Skeletal muscle tissue (tissue), 4 donors: ENCODE measurements around the gene SMIM21. TPM values are rescaled to one million over a fixed set of nuclear protein-coding genes. Genes with fewer than 3 reads are reported as not detected.

ENCODE experiments used
- H3K27ac ChIP-seq: one replicate; pipeline ENCODE4 v1.7.0; 2013; ENCODE audit warnings: mild to moderate bottlenecking, low read depth, low read length, inconsistent platforms
- H3K27me3 ChIP-seq, 3 donors: one replicate each; pipeline ENCODE4 v1.7.0; 2013; ENCODE audit warnings: low read length in 3 of 3; ENCODE audit not compliant: control insufficient read depth in 3 of 3, insufficient read depth in 3 of 3
- H3K36me3 ChIP-seq, 3 donors: one replicate each; pipeline ENCODE4 v1.7.0; 2013; ENCODE audit warnings: low read length in 3 of 3; ENCODE audit not compliant: control insufficient read depth in 3 of 3, insufficient read depth in 3 of 3
- H3K4me1 ChIP-seq, 3 donors: one replicate each; pipeline ENCODE4 v1.7.0; 2013; ENCODE audit warnings: low read length in 3 of 3, mild to moderate bottlenecking in 3 of 3; ENCODE audit not compliant: control insufficient read depth in 3 of 3, insufficient read depth in 3 of 3
- H3K4me3 ChIP-seq, 3 donors: one replicate each; pipeline ENCODE4 v1.7.0; 2013; ENCODE audit warnings: low read length in 3 of 3
- H3K9ac ChIP-seq, 3 donors: one replicate each; pipeline ENCODE4 v1.7.0; 2013; ENCODE audit warnings: low read length in 3 of 3, mild to moderate bottlenecking in 3 of 3, moderate library complexity in 2 of 3, low read depth in 1 of 3
- H3K9me3 ChIP-seq, 3 donors: one replicate each; pipeline ENCODE4 v1.7.0; 2013; ENCODE audit warnings: low read length in 3 of 3; ENCODE audit not compliant: control insufficient read depth in 3 of 3
- total RNA-seq: library from RNA; depleted of rRNA; stranded (reverse); fragments of >200 nt; gene quantifications from one replicate; pipeline ENCODE4 v1.2.3, GENCODE V29; 2014
- donor health status: Osteomylitis.

Gene SMIM21
- total RNA-seq, 1 donor from 2014 or later, result not detected

DNA sequence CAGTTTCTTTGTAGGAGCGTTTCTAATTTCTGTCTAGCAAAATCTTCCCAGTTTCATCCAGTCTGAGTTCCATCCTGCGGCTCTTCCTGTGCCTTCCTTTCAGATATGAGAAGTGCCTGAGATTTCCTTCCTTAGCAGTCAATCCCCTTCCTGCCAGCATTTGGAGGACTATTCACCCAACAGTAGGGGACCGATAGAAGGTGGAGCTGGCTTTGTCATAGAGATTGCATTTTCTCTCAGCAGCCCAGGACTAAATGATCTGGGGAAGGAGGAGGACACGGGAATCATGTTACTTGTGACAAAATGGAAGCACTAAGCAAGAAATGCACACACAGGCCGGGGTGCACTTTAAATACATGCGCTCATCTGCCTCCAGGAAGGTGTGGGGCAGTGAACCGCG is 5.6 kb upstream of the SMIM21 start:
- Histone ChIP-seq H3K4me1 (no peaks in the 10 kb centered on the region), H3K9me3 (no peaks in the 10 kb centered on the region), H3K4me3 (no peak overlapping the region), H3K9ac (no peak overlapping the region), H3K36me3 (no peaks in the 10 kb centered on the region), H3K27ac (no peak overlapping the region), H3K27me3 (peaks cover 0 to 8% (median 3%) of the 10 kb centered on the region in 3 donors)

DNA sequence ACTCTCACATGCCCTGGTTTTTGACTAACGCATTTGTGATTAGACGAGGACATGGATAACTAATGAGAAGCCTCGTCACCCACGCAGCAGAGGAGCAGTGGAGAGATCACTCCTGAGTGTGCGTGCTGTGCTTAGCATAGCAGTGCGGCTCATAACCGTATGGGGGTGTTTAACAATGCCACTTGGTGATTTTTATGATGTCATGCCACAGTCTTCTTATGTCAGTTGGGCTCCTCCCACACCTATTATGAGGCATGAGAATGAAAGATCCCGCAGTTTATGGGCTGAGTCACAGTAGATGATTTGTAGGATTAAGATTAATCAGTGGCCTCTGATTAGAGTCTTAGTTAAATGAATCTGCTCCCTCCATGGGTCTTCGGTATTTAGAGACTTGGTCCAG is 2.5 kb upstream of the SMIM21 start:
- H3K27ac ChIP-seq, result no peak overlapping the region
- H3K36me3 ChIP-seq, result no peaks in the 10 kb centered on the region
- H3K4me1 ChIP-seq, result no peaks in the 10 kb centered on the region
- H3K9me3 ChIP-seq, result no peaks in the 10 kb centered on the region
- no peak overlapping the region for H3K9ac ChIP-seq
- peaks cover 0 to 3% (median under 1%) of the 10 kb centered on the region in 3 donors for H3K27me3 ChIP-seq
- no peak overlapping the region for H3K4me3 ChIP-seq

DNA sequence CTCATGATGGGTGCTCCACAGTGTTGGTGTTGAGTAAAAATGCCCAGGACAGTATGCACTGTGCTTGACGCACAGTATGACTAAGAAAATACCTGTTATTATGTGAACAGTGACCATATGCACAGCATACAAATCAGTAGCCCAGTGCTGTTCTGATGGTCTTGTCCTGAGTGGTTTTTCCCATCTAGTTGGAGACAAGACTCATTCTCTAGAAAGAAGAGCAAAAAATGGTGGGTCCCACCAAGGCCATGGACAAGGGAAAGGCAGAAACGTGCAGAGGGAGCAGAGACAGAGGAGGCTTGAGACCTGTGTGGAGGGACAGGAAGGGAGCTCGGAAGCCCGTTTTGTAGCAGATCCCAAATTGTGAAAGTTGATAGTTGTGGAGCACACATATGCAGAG is 987 bp upstream of the SMIM21 start:
- Histone ChIP-seq H3K27me3 (no peaks in the 10 kb centered on the region), H3K4me1 (no peaks in the 10 kb centered on the region), H3K4me3 (no peak overlapping the region), H3K36me3 (no peaks in the 10 kb centered on the region), H3K27ac (no peak overlapping the region), H3K9ac (no peak overlapping the region), H3K9me3 (no peaks in the 10 kb centered on the region)

DNA sequence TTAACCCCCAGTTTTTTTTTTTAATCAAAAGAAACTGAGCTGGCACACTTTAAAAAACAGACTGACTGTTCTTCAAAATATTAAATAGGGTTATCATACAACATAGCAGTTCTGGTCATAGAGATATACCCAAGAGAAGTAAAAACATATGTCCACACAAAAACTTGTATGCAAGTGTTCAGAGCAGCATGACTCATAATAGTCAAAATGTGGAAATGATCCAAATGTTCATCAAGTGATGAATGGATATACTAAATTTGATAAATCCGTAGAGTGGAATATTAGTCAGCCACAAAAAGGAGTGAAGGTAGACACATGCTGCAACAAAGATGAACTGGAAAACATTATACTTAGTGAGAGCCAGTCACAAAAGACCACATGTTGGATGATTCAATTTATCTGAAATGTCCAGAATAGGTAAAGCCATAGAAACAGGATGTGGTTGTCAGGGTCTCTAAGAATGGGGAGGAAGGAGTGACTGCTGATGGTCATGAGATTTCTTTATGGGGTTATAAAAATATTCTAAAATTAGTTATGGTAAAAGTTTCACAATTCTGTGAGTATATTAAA is 5.1 kb downstream of the SMIM21 start:
- H3K27me3 ChIP-seq, result no peaks in the 10 kb centered on the region
- H3K27ac ChIP-seq, result no peak overlapping the region
- no peak overlapping the region for H3K4me3 ChIP-seq
- peaks cover 0 to 2% (median 0%) of the 10 kb centered on the region in 3 donors for H3K9me3 ChIP-seq
- H3K36me3 ChIP-seq, result no peaks in the 10 kb centered on the region
- no peak overlapping the region for H3K9ac ChIP-seq
- peaks cover 0 to 5% (median 0%) of the 10 kb centered on the region in 3 donors for H3K4me1 ChIP-seq

DNA sequence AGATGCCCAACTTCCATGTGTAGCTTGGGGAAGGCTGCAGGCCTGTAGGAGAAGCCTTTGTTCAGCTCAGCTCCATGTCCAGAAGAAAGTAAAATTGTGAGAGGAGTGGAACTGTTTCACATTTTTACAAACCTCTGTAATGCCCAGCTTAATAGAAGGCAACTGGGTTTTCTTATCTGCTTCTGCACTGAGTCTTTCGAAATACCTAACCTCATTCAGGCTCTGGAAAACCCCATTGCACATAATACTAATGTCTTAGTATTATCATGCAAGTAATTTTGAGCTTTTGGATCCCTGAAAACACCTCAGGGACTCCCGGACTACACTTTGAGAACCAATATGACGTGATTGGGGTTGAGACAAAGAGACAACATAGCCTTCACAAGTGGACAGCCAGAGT is 5.8 kb downstream of the SMIM21 start:
- Histone ChIP-seq H3K9me3 (peaks cover 0 to 2% (median 0%) of the 10 kb centered on the region in 3 donors), H3K36me3 (no peaks in the 10 kb centered on the region), H3K27me3 (no peaks in the 10 kb centered on the region), H3K4me3 (no peak overlapping the region), H3K4me1 (peaks cover 0 to 5% (median 0%) of the 10 kb centered on the region in 3 donors), H3K27ac (no peak overlapping the region), H3K9ac (no peak overlapping the region)

DNA sequence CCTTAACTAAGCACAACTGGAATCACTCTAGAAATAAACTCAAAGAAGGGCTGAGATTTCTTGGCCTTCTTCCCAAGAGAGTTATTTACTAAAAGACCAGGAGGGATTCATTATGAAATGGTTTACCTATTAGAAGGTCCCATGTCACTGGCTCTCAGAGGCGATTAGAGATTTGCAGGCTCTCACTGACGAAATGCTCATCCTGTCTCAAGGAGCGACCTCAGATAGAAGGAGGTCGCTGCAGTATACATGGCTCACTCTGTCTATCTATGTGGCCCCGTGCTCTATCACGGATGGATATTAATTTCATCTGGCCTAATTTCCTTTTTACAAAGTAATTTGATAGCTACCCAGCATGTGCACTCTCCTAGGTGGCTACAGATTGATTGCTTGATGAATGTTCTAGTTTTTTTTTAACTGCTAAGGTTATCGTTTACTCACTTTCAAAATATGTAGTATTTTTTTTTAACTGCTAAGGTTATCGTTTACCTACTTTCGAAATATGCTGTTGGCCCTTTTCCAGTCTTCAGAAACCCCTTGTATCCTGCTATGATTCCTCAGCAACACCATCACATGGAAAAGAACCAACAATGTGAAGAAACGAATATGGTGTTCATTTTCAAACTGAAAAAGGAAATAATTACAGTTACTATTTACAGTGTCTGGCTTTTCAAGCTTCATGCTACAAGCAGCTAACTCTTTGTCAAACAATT is 9.1 kb downstream of the SMIM21 start:
- H3K9me3 ChIP-seq, result peaks cover 0 to 2% (median 0%) of the 10 kb centered on the region in 3 donors
- H3K4me1 ChIP-seq, result peaks cover 0 to 5% (median 0%) of the 10 kb centered on the region in 3 donors
- no peaks in the 10 kb centered on the region for H3K27me3 ChIP-seq
- no peak overlapping the region for H3K4me3 ChIP-seq
- H3K36me3 ChIP-seq, result no peaks in the 10 kb centered on the region
- no peak overlapping the region for H3K9ac ChIP-seq
- no peak overlapping the region for H3K27ac ChIP-seq

DNA sequence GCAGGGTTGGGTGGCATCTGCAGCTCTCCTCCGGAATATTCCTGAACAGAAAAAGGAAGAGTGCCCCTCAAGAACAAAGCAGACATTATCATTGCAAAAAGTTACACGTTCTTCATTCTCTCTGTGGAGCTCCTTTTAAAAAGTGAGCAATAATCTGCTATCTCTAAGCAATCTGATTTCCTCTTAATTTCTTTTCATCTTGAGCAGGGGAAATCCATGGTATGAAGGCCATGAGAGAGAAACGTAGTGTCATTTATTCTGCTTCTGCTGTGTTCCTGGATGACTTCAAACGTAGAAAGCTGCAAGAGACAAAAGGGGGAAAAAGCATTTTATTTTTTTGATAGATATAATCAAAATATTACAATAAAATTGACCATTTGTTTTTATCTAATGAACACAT is 16.9 kb downstream of the SMIM21 start:
- H3K36me3 ChIP-seq, result no peaks in the 10 kb centered on the region
- no peak overlapping the region for H3K27ac ChIP-seq
- peaks cover 0 to 5% (median 0%) of the 10 kb centered on the region in 3 donors for H3K27me3 ChIP-seq
- H3K9me3 ChIP-seq, result no peaks in the 10 kb centered on the region
- H3K4me1 ChIP-seq, result no peaks in the 10 kb centered on the region
- H3K9ac ChIP-seq, result no peak overlapping the region
- no peak overlapping the region for H3K4me3 ChIP-seq

DNA sequence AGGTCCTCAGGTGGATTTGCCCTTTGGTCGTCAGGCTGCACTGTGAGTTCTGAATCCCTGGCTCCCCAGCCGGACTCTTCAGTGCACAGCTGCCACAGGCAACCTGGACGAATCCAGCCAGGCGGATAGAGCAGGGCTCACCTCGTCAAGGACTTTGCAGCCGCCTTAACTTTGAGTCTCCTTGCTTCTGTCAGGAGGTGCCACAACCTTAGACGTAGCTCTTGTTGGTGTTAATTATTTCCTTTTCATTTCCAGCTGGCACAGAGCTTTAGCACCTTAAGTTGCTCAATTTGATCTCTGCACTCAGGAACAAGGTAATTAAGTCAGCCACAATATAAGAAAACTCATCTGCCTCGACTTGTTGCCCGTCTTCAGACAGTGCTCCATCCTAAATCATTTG is 17.7 kb downstream of the SMIM21 start:
- Histone ChIP-seq H3K4me3 (no peak overlapping the region), H3K27ac (no peak overlapping the region), H3K9ac (no peak overlapping the region), H3K36me3 (no peaks in the 10 kb centered on the region), H3K4me1 (no peaks in the 10 kb centered on the region), H3K27me3 (peaks cover 0 to 5% (median 0%) of the 10 kb centered on the region in 3 donors), H3K9me3 (no peaks in the 10 kb centered on the region)

DNA sequence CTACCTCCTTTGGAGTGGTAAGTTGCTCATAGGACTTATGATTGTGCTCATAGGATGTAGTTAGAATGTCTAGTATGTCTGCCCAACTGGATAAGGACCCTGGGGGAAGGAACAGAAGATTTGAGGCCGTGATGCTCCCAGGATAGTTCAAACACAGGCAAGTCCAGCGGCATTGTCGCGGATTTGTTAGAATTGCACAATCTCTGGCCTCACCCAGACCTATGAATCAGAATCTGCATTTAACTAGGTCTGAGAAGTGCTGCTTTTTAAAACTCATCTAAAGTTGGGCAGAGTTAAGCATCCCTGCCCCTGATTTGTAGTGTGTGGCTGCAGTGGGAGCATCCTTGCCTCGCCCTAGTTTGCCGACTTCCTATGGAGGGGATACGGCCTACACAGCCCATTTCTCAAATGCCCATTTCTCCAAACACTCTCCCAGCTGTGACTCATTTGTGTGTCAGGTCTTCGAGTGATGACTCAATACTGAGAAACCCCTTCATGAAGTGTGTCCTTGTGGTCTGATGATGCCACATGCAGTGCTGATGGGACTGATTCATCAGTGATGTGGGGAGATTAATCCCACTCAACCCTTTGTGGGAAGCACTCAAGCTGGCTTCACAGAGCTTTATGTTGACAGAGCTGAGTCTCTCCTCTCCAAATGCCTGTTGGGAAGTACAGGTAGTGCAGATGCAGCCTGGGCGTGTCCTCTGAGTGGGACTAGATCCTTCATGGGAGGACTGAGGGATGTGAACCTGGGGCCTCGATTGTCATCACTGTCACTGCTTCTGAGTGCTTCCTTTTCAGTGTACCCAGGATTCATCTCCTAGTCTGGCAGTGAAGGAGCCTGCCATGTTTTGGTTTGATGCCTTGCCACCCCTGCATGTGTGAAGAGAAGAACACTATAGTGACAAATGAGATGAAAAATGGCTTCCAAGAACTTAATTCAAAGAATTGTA is 18.7 kb downstream of the SMIM21 start:
- Histone ChIP-seq H3K9me3 (no peaks in the 10 kb centered on the region), H3K36me3 (no peaks in the 10 kb centered on the region), H3K27me3 (peaks cover 0 to 5% (median 0%) of the 10 kb centered on the region in 3 donors), H3K4me3 (no peak overlapping the region), H3K9ac (no peak overlapping the region), H3K27ac (no peak overlapping the region), H3K4me1 (no peaks in the 10 kb centered on the region)
